IPS-18c (cell line): Measurements from ENCODE around the gene PPM1H.
"Not testable (repeated sequence)": the region's sequence is repeated elsewhere in the genome, so short reads cannot be mapped to it uniquely, and the experiment has no call there.

Experiments
- H3K4me3 ChIP-seq: 2 replicates; pipeline ENCODE4 v1.7.0; 2013; ENCODE audit warnings: low read depth, mild to moderate bottlenecking, low read length, moderate library complexity; ENCODE audit not compliant: insufficient read depth
- H3K9me3 ChIP-seq: one replicate; pipeline ENCODE4 v1.6.1; 2013; ENCODE audit warnings: mild to moderate bottlenecking, low read length, moderate library complexity; ENCODE audit not compliant: control insufficient read depth, insufficient read depth

The PPM1H gene

DNA sequence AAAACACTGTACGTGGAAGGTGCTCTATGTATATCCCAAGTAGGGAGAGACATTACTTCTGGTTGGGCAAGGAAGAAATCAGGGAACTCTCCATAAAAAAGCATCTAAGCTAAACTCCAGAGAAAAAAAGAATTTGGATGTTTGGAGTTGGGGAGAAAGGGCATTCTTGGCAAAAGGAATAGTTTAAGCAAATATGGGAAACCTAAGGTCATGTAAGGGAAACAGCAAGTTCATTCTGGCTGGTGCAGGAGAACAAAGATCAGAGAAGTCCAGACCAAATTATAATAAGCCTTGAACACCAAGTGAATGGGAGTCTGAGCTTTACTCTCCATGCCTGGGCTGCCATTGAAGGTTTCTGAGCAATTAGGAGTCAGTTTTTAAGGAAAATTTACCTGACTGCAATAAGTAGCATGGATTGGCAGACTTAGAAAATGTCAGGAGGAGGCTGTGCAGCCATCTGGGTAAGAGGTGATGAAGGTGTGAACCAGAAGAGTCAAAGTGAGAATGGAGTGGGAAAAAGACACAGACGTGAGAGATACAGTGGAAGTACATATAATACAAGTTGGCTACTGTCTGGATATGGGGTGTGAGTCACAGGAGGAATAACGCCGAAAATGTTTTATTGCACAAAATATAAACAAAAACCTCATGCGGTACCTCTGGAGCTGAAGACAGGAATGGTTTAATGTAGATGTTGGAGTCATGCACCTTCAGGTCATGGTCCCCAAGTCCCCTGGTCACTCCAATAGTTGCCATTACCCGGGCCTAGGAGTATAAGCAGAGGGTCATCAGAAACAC is 245.7 kb downstream of the PPM1H start:
- Histone ChIP-seq H3K9me3 (no peaks in the 10 kb centered on the region), H3K4me3 (no peak overlapping the region)

DNA sequence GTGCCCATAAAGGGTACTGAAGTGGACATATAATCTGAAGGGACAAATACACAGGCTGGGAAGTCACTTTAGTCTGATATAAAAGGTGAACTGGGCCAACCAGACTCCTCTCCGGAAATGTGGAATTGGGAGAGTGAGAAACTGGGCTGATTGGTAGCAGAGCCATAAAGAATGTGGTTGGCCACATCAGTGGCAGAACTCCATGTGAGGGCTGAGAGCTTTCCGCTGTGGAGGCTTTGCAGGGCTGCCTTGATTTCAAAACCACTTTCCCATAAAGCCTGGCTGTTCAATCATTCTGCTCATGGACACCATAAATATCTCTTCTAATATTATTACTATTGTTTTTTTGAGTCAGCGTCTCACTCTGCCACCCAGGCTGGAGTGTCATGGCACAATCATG is 248.0 kb downstream of the PPM1H start:
- Histone ChIP-seq H3K4me3 (no peak overlapping the region), H3K9me3 (no peaks in the 10 kb centered on the region)

DNA sequence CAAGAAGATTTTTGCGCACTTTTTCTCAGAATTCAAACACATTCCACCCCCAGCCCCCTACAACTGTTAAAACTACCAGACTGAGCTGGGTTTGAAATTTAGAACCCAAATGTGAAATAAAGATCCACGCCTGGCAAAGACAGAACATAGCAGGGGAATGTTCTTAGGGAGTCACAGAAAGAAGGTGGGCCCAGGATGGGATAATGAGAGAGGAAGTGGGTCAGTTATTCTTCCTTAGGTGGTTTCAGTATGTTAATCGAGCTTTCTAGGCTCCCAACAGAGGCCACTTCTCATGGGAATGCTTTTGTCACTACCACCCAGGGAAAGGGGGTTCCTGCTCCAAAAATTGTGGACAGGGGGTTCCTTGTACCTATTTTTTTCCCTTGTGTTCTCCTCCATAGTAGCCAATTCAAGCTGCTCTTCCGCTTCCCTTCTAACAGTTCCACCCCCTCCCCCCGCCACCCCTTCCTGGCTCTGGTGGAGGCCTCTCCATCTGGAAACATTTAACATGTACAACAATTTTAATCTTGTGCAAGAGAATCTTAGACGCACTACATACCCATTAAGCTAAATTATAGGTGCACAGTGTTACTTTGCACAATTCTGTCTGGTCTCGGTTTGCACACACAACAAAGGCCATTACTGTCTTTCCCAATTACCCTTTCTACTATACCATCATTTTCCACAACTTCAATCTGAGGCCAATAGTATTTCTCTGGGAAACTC is 250.2 kb downstream of the PPM1H start:
- no peak overlapping the region for H3K4me3 ChIP-seq
- H3K9me3 ChIP-seq: no peaks in the 10 kb centered on the region

DNA sequence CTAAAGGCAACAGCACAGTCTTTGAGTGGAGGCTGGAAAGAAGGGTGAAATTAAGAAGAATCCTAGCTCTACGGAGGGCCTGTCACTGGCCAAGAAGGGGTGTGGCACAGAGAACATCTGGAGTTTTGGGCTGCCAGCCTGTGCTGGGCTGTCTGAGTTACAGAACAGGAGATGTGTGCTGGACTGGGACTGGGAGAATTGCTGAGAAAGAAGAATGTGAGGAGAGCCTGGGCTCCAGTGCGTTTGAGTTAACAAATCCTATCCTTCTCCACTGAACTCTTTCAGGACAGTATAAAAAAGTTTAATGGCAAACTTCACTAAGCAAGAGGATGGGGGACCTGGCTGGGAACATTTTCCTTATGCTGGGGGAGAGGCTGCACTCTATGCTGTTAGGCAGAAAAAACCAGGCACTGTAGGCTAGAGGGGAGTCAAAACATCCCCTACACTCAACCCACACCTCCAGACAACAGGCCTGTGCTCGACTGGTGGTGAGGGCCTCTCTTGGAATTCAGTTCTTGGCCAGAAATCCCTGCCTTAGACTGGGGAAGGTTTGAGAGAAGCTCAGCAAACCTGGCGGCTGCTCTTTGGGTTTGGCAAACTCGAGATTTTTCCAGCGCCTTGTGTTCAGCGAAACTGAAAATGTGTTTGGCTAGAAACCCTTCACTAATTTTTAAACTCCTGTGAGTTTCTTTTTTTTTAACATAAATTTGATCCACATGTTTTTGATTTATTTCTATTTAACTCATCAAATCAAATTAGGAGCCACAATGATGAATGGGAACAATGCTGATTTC is 251.0 kb downstream of the PPM1H start:
- Histone ChIP-seq H3K4me3 (no peak overlapping the region), H3K9me3 (no peaks in the 10 kb centered on the region)

DNA sequence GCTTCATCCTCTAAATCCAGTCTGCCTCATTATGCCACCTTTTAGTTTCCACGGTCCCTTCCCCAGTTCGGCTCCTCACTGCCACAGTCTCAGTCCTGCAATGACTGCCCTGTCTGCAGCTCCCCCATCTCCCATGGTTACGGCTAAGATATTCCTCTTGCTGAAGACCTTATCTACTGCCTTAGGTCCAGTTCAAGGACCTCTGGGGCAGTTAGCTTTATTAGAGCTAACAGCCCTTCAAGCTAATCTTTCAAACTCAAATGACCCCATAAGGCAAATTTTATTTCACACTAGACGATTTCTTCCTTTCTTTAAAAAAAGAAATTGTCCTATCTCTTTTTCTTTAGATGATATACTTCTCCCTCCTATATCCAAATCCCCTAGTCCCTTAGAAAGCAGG is 253.6 kb downstream of the PPM1H start:
- Histone ChIP-seq H3K9me3 (peaks cover 10% of the 10 kb centered on the region), H3K4me3 (no peak overlapping the region)

DNA sequence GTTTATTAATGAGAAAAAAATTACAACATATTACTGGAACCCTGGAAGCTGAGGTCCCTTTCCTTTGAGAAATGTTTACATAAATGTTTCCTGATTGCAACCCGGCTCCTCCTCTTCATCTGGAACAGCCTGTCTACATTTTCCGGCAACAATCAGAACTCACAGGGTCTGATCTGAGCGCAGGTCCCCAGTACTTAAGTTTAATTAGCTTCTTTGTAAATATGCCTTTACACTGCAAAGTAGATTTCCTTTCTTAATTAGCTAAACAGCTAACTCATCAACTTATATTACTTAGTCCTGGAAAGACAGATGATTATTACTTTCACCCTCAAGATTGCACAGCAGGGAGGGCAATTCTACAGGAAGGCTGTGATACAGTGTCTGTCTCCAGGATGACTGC is 255.3 kb downstream of the PPM1H start:
- Histone ChIP-seq H3K9me3 (peaks cover 10% of the 10 kb centered on the region), H3K4me3 (no peak overlapping the region)

DNA sequence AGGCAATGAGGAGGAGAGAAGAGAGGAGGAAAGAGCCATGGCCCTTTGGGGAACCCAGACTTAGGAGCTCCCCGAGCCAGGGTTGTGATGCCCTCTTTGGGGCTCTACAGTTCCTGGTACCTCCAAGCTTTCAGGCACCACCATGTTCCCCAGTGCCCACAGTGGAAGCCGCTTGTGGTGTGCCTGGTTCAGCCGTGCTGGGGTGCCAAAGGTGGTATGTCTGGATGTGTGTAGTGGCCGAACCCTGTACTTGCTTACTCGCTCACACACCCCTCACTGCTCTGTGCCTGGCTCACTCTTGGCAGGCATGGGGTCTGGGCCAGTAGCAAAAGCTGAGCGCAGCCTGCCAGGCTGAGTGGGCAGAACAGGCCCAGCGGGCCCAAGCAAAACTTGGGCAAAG is 257.6 kb downstream of the PPM1H start:
- peaks cover 10% of the 10 kb centered on the region for H3K9me3 ChIP-seq

DNA sequence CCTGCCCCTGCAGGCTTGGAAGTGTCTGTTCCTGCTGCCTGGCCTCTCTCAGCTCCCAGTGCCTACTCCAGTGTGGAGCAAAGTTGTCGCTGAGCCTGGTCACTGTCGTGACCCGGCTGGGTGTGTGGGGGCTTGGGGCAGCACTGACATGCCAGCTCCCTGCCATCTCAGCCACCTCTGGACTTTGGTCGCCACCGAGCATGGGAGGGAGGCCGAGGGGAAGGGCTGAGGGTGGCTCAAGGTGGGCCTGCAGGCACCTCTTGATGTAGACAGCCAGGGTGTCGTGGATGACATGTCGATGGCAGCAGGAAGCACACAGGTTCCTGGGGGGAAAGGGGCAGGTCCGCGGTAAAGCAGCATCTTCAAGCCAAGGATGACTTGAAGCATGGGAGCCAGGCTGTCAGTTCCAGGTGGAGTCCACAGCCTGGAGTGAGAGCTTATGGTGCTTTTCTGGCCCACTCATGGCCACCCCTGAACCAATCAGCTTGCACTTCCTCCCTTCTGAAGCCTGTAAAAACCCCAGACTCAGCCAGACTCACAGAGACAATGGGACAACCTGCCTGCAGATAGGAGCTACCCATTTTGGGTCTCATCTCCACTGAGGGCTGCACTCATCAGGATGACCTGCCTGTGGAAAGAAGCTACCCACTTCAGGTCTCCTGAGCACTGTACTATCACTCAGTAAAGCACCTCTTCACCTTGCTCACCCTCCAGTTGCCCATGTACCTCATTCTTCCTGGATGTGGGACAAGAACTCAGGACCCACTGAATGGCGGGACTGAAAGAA is 258.2 kb downstream of the PPM1H start:
- Histone ChIP-seq H3K4me3 (no peak overlapping the region), H3K9me3 (peaks cover 10% of the 10 kb centered on the region)

More for the DNA sequence above, 257.6 kb downstream of the PPM1H start:
- H3K4me3 ChIP-seq: no peak overlapping the region

DNA sequence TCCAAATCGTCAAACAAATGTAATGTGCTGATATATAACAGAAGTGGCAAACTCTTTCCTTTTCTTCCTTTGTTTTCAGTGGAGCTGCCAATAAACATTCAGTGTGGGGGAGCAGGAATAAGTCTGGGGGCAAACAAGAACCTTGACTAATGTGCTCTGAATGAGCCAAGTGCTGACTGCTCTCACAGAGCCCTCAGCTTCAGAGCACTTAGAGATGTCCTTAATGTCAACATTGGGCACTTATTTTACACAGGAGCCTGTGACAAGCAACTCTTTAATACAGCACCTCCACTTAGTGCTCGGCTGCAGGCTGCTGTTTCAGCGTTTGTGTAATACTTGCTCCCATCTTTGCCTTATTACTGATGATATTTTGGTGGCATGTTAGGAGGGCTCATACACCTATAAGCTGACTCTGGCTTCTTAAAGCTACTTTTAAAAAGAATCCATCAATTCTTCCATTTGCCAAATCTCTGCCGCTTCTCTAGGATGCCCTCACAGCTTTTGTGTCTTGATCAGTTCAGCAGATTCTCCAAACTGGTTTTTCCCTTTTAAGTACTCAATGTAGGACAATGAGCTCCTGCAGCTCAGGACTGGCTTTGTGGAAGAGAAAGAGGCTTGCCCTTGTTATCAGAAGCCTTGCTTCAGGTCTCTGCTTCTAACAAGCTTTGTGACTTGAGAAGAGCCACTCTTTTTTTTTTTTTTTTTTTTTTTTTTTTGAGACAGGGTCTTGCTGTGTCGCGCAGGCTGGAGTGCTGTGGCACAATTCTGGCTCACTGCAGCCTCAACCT is 261.7 kb downstream of the PPM1H start:
- Histone ChIP-seq H3K4me3 (no peak overlapping the region), H3K9me3 (peaks cover 10% of the 10 kb centered on the region)

DNA sequence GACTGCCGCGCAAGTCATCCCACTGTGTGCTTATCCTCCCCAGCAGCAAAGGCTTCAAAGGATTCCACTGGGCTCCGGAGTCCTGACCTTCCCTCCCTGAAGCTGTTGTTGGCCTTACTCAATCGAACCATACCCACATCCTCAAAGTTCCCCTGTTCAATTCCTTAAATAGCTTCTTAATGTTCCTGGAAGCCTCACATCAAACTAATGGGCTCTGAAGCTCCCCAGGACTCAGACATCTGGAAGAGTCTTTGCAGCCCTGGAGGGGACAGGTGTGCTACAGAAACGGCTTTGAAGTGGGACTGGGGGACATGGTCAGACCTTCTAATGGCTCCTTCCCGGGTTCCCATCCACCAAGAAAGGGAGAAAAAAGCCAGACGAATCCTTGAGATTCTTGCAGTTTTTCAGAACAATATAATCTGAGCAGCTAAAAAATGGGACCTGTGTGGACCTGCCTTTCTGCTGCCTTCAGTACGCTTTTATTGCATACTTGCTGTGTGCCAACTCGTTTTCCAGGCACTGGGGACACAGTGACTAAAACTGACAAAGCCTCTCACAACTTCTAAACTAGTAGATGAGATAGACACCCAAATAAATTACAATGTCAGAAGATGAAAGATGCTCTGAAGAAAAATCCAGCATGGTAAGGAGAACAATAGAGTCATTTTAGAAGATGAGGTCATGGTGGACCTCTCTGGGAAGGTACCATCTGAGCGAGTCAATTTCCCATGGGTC is 263.8 kb downstream of the PPM1H start:
- H3K4me3 ChIP-seq: no peak overlapping the region

DNA sequence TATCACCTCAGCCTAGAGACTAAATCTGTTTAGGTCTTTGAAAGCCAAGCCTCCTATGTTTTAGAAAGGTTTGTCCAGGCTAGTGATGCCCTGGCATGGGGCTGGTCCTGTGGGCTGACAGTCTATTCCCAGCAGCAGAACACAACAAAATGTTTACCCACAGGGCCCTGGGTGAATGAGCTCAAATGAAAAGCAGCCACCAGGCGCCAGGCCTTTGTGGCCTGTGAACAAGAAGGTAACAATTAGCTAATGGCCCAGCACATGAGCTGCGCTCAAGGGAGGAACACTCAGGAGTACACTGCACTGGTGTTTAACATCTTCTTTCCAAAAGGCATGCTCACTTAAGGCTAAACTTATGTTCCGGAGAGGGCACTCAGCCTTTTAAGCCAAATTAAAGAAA is 266.2 kb downstream of the PPM1H start:
- Histone ChIP-seq H3K4me3 (no peak overlapping the region), H3K9me3 (no peaks in the 10 kb centered on the region)

More for the DNA sequence above, 263.8 kb downstream of the PPM1H start:
- no peaks in the 10 kb centered on the region for H3K9me3 ChIP-seq

DNA sequence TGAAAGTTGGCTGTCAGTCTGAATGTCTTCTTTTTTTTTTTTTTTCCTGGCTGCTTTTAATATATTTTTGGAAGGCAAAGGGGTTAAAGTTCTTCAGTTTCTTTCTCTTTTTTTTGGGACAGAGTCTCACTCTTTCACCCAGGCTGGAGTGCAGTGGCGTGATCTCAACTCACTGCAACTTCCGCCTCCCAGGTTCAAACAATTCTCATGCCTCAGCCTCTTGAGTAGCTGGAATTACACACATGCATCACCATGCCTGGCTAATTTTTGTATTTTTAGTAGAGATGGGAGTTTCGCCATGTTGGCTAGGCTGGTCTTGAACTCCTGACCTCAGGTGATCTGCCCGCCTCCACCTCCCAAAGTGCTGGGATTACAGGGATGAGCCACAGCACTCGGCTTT is 270.0 kb downstream of the PPM1H start:
- H3K9me3 ChIP-seq: not testable (repeated sequence)

DNA sequence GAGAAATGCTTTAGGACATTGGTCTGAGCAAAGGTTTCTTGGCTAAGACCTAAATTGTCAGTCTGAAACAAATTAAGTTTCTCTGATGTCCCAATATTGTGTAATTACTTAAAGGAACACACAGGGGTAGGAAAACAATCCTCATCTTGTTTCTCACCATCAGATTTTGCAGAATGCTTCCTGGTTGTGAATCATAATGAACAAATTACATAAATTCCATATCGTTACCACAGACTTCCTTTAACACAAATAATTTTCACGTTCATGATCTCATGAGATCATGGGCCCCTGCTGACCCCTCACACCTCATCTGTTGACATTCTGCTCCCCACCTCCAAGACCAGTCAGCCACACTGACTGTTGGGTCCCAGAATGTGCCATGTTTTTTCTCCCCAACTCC is 274.2 kb downstream of the PPM1H start:
- H3K4me3 ChIP-seq: no peak overlapping the region
- H3K9me3 ChIP-seq: no peaks in the 10 kb centered on the region

More for the DNA sequence above, 270.0 kb downstream of the PPM1H start:
- H3K4me3 ChIP-seq: not testable (repeated sequence)

DNA sequence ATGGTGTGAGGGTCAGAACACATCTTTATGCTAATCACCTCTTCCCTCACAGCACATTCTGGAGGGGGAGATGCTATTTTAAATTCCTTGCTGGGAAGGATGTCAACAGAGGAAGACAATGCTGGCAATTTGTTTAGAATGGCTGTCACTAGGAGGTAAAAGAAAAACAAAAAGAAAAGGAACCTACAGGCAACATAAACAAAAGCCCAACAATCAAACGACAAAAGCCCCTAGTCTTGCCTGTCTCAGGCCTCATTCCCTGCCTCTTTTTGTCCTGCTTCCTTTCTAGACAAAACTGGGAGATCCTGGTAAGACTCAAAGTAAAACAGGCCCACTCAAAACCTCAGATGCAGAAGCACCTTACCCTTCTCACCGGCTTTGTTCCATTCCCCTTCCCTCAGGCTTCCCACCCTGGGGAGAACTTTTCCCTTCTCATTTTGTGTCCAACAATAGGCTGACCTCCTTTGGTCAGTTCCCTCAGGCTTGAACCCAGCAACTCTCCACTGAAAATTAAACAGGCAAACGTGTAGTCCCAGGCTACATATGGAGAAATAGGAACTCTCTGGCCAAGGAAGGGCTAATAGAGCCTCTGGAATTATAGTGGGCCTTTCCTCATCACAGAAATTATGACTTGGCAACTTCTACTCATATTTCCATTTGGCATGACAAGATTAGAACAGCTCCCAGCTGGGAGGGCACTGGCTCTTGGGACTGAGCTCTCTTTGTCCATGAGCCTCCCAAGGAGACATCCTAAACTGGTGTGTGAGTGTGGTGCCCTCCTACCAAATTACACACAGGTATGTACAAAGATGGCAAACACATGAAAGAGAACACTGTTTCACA is 275.3 kb downstream of the PPM1H start:
- H3K9me3 ChIP-seq: no peaks in the 10 kb centered on the region
- H3K4me3 ChIP-seq: no peak overlapping the region

DNA sequence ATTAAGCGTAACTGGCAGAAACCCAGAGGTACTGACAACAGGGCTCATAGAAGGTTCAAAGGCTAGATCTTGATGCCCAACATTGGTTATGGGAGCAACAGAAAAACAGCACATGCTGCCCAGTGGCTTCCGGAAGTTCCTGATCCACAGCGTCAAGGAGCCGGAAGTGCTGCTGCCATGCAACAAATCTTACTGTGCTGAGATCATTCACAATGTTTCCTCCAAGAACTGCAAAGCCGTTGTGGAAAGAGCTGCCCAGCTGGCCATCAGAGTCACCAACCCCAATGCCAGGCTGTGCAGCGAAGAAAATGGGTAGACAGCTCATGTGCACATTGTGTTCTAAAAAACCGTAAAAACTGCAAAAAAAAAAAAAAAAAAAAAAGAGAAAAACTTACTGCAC is 276.0 kb downstream of the PPM1H start:
- Histone ChIP-seq H3K4me3 (no peak overlapping the region), H3K9me3 (no peaks in the 10 kb centered on the region)
